ENCODE data around the gene TBC1D32.

Gene TBC1D32

DNA sequence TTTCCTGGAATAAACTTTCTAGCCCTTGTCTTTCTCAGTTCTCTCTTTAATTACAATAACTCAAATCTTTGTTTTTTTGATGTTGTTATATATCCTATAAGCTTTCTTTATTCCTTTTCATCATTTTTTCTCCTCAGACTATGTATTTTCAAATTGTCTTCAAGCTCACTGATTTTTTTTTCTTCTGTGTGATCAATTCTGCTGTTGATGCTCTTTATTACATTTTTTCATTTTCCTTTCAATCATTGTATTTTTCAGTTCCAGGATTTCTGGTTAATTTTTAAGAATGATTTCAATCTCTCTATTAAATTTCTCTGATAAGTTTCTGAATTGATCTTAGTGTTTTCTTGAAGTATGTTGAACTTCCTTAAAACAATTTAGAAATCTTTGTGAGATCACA is 209.7 kb downstream of the TBC1D32 start:
- TF ChIP-seq ZNF8 (CRISPR knock-in tag; IDR thresholded peaks at IDR 0.05) = no peak
- TF ChIP-seq, protein P1, sequence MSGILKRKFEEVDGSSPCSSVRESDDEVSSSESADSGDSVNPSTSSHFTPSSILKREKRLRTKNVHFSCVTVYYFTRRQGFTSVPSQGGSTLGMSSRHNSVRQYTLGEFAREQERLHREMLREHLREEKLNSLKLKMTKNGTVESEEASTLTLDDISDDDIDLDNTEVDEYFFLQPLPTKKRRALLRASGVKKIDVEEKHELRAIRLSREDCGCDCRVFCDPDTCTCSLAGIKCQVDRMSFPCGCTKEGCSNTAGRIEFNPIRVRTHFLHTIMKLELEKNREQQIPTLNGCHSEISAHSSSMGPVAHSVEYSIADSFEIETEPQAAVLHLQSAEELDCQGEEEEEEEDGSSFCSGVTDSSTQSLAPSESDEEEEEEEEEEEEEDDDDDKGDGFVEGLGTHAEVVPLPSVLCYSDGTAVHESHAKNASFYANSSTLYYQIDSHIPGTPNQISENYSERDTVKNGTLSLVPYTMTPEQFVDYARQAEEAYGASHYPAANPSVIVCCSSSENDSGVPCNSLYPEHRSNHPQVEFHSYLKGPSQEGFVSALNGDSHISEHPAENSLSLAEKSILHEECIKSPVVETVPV (CRISPR knock-in tag; IDR thresholded peaks at IDR 0.05) = no peak
- TF ChIP-seq GLIS3 (CRISPR knock-in tag; IDR thresholded peaks at IDR 0.05) = no peak
- TF ChIP-seq CSDC2 (CRISPR knock-in tag; IDR thresholded peaks at IDR 0.05) = no peak
- TF ChIP-seq TOX (CRISPR knock-in tag; IDR thresholded peaks at IDR 0.05; ENCODE audit: borderline replicate concordance) = no peak
- TF ChIP-seq PPARA (CRISPR knock-in tag; IDR thresholded peaks at IDR 0.05; ENCODE audit: borderline replicate concordance) = no peak

DNA sequence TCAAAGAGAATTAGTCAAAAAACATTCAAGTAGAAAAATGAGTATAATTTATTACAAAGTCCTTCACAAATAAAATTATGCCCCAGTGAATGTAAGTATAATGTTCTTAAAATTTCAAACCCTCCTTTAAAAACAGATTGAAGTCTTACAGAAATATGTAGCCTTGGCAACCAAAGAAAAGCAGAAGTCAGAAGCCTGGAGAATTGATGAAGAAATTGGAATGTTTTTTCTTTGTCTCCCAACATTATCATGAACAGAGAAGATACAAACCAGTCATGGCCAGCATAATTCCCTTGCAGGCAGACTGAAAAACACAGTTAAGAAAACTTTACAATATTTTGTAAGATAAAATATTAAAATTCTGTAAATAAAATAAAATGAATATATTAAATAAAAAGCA is 221.9 kb downstream of the TBC1D32 start:
- no peak for ATAC-seq
- peak; percentile 66 for TF ChIP-seq ISL1 (CRISPR knock-in tag; IDR thresholded peaks at IDR 0.05)
- no peak for TF ChIP-seq GLIS3 (CRISPR knock-in tag; IDR thresholded peaks at IDR 0.05)
- TF ChIP-seq, protein P2, sequence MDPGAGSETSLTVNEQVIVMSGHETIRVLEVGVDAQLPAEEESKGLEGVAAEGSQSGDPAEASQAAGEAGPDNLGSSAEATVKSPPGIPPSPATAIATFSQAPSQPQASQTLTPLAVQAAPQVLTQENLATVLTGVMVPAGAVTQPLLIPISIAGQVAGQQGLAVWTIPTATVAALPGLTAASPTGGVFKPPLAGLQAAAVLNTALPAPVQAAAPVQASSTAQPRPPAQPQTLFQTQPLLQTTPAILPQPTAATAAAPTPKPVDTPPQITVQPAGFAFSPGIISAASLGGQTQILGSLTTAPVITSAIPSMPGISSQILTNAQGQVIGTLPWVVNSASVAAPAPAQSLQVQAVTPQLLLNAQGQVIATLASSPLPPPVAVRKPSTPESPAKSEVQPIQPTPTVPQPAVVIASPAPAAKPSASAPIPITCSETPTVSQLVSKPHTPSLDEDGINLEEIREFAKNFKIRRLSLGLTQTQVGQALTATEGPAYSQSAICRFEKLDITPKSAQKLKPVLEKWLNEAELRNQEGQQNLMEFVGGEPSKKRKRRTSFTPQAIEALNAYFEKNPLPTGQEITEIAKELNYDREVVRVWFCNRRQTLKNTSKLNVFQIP (CRISPR knock-in tag; IDR thresholded peaks at IDR 0.05; ENCODE audit: borderline replicate concordance, low read depth) = no peak

More for the DNA sequence above, 209.7 kb downstream of the TBC1D32 start:
- no peak for ATAC-seq

DNA sequence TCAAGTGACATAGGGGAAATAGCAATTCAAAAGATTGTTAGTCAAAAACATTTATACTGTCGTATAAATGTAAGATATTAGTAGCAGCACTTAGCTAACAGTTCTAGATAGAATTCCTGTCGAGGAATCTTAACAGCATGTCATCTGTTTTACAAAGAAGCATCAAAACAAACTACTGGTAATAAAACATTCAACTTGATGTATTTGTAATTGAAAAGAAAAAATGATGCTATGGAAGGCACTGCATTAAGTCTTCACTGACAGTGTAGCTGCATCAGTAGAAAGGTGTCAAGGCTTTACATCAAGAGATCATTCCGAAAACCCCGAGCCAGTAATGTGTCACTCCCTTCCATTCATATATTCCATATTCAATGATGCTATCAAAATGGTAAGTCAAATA is 223.5 kb downstream of the TBC1D32 start:
- TF ChIP-seq TCF4 (CRISPR knock-in tag; IDR thresholded peaks at IDR 0.05; ENCODE audit: borderline replicate concordance) (no peak), ZNF565 (CRISPR knock-in tag; conservative IDR thresholded peaks at IDR 0.05; ENCODE audit: low read depth) (no peak), ZNF8 (CRISPR knock-in tag; IDR thresholded peaks at IDR 0.05) (no peak), ZNF70 (CRISPR knock-in tag; IDR thresholded peaks at IDR 0.05) (no peak), ESRRG (CRISPR knock-in tag; IDR thresholded peaks at IDR 0.05) (no peak), PPARA (CRISPR knock-in tag; IDR thresholded peaks at IDR 0.05; ENCODE audit: borderline replicate concordance) (no peak), ARNTL (CRISPR knock-in tag; IDR thresholded peaks at IDR 0.05; ENCODE audit: borderline replicate concordance, low read depth) (no peak), BACH2 (CRISPR knock-in tag; IDR thresholded peaks at IDR 0.05; ENCODE audit: borderline replicate concordance) (no peak)
- TF ChIP-seq, protein P3, sequence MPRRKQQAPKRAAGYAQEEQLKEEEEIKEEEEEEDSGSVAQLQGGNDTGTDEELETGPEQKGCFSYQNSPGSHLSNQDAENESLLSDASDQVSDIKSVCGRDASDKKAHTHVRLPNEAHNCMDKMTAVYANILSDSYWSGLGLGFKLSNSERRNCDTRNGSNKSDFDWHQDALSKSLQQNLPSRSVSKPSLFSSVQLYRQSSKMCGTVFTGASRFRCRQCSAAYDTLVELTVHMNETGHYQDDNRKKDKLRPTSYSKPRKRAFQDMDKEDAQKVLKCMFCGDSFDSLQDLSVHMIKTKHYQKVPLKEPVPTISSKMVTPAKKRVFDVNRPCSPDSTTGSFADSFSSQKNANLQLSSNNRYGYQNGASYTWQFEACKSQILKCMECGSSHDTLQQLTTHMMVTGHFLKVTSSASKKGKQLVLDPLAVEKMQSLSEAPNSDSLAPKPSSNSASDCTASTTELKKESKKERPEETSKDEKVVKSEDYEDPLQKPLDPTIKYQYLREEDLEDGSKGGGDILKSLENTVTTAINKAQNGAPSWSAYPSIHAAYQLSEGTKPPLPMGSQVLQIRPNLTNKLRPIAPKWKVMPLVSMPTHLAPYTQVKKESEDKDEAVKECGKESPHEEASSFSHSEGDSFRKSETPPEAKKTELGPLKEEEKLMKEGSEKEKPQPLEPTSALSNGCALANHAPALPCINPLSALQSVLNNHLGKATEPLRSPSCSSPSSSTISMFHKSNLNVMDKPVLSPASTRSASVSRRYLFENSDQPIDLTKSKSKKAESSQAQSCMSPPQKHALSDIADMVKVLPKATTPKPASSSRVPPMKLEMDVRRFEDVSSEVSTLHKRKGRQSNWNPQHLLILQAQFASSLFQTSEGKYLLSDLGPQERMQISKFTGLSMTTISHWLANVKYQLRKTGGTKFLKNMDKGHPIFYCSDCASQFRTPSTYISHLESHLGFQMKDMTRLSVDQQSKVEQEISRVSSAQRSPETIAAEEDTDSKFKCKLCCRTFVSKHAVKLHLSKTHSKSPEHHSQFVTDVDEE (CRISPR knock-in tag; IDR thresholded peaks at IDR 0.05) = no peak
- TF ChIP-seq, protein P2 (CRISPR knock-in tag; IDR thresholded peaks at IDR 0.05; ENCODE audit: borderline replicate concordance, low read depth) = no peak
- TF ChIP-seq, protein P4, sequence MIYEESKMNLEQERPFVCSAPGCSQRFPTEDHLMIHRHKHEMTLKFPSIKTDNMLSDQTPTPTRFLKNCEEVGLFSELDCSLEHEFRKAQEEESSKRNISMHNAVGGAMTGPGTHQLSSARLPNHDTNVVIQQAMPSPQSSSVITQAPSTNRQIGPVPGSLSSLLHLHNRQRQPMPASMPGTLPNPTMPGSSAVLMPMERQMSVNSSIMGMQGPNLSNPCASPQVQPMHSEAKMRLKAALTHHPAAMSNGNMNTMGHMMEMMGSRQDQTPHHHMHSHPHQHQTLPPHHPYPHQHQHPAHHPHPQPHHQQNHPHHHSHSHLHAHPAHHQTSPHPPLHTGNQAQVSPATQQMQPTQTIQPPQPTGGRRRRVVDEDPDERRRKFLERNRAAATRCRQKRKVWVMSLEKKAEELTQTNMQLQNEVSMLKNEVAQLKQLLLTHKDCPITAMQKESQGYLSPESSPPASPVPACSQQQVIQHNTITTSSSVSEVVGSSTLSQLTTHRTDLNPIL (CRISPR knock-in tag; IDR thresholded peaks at IDR 0.05; ENCODE audit: low read depth) = no peak
- TF ChIP-seq, protein P1 (CRISPR knock-in tag; IDR thresholded peaks at IDR 0.05) = no peak
- no peak for ATAC-seq

DNA sequence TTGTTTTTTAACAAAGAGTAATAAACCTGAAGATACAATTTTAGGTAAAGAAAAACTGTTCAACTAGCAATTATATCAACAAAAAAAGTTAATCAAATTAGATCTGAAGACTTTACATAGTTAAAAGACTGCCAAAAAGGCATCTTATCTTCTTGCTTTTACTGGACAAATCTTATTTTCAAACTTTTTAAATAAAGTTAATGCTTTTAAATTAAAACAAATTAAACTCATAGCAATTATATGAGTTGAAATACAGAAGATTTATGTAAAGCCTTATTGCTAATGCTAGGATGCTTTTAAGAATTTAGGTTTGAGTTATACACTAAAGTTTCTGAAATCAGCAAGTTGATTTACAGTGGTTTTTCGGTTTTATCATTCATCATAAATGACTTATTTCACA is 227.3 kb downstream of the TBC1D32 start:
- no peak for TF ChIP-seq BACH2 (CRISPR knock-in tag; IDR thresholded peaks at IDR 0.05; ENCODE audit: borderline replicate concordance)
- TF ChIP-seq GLIS3 (CRISPR knock-in tag; IDR thresholded peaks at IDR 0.05) = no peak
- TF ChIP-seq ISL1 (CRISPR knock-in tag; IDR thresholded peaks at IDR 0.05) = peak; percentile 92
- TF ChIP-seq CSDC2 (CRISPR knock-in tag; IDR thresholded peaks at IDR 0.05) = no peak
- no peak for ATAC-seq
